Sigmoid colon (tissue), 4 donors: ENCODE results near the gene PRKCB.

Experiments
- CTCF ChIP-seq, 4 experiments: fragments of 450-650 bp in 3 of 4; fragments of 200-600 bp in 1 of 4; IDR thresholded peaks; one replicate each; pipeline ENCODE4 v1.5.1; 2016 to 2019; ENCODE audit warnings: antibody characterized with exemption in 4 of 4, mild to moderate bottlenecking in 3 of 4, moderate library complexity in 2 of 4
- POLR2A ChIP-seq, 2 donors: fragments of 450-650 bp; IDR thresholded peaks; one replicate each; pipeline ENCODE4 v1.6.1; 2016; ENCODE audit warnings: antibody characterized with exemption in 2 of 2, mild to moderate bottlenecking in 2 of 2, moderate library complexity in 2 of 2
- POLR2AphosphoS5 ChIP-seq, 4 donors: sonication (generic); formaldehyde crosslinking; IDR thresholded peaks; one replicate each; pipeline ENCODE4 v1.6.1; 2017; ENCODE audit warnings: antibody characterized with exemption in 4 of 4

GRCh38 chr16:24074574-24074973, 238.8 kb downstream of the PRKCB start:
- TF ChIP-seq POLR2A (IDR thresholded peaks at IDR 0.05) (no peak), CTCF (IDR thresholded peaks at IDR 0.05) (no peak), POLR2AphosphoS5 (IDR thresholded peaks at IDR 0.05) (no peak)
